Panc1 (cell line): ENCODE data around the gene TAS2R13. TPM values are rescaled to one million over a fixed set of nuclear protein-coding genes. Genes with fewer than 3 reads are reported as not detected.

Experiments used
- ATAC-seq: fragments of 200-7000 bp; cut with Tn5 transposase; 2 replicates; pipeline ENCODE4 v1.9.1; 2020; ENCODE audit warnings: mild to moderate bottlenecking, moderate library complexity
- BruUV-seq: library from RNA; stranded (reverse); fragments of 400-500 nt; replicated peaks from 2 replicates; lab custom pipeline; 2021; lab: Mats Ljungman, UMichigan
- CTCF ChIA-PET: fragments of 300-600 bp; sonication (Branson Sonifier 250); formaldehyde crosslinking; loops from one replicate; lab custom pipeline; 2022; ENCODE audit warnings: antibody characterized with exemption; lab: Charles Lee
- POLR2A ChIA-PET: fragments of 300-600 bp; sonication (Branson Sonifier 250); formaldehyde crosslinking; loops from one replicate; lab custom pipeline; 2022; ENCODE audit warnings: antibody characterized with exemption; lab: Charles Lee
- DNase-seq: peaks from one replicate; pipeline ENCODE4 v3.0.0-alpha.2; 2010; ENCODE audit warnings: low read depth, low spot score
- H3K27ac ChIP-seq: 2 replicates; pipeline ENCODE4 v1.5.1; 2011; ENCODE audit warnings: mild to moderate bottlenecking, low read length, inconsistent platforms
- H3K27me3 ChIP-seq: fragments of 200-500 bp; sonication (Bioruptor generic); 2 replicates; pipeline ENCODE4 v1.6.0; 2014; ENCODE audit warnings: low read length, inconsistent platforms; ENCODE audit not compliant: control insufficient read depth, insufficient read depth
- H3K36me3 ChIP-seq: fragments of 200-500 bp; sonication (Bioruptor generic); 2 replicates; pipeline ENCODE4 v1.5.1; 2014; ENCODE audit warnings: inconsistent platforms, mild to moderate bottlenecking, low read length, moderate library complexity; ENCODE audit not compliant: control insufficient read depth, insufficient read depth
- H3K4me1 ChIP-seq: 2 replicates; pipeline ENCODE4 v1.5.1; 2011; ENCODE audit warnings: inconsistent platforms, mild to moderate bottlenecking, low read length, moderate library complexity; ENCODE audit not compliant: control insufficient read depth, insufficient read depth
- H3K4me3 ChIP-seq, 2 experiments: 2 replicates each; pipeline ENCODE4 v1.5.1; 2011 to 2012; ENCODE audit warnings: low read depth in 2 of 2, low read length in 2 of 2, mild to moderate bottlenecking in 2 of 2, inconsistent platforms in 1 of 2, moderate library complexity in 1 of 2
- H3K9me3 ChIP-seq: fragments of 200-500 bp; sonication (Bioruptor generic); 2 replicates; pipeline ENCODE4 v1.5.1; 2014; ENCODE audit warnings: low read depth, mild to moderate bottlenecking, inconsistent platforms, low read length, moderate library complexity; ENCODE audit not compliant: control insufficient read depth, insufficient read depth
- POLR2AphosphoS5 ChIP-seq: IDR thresholded peaks from 2 replicates; pipeline ENCODE4 v1.6.1; 2012; ENCODE audit warnings: mild to moderate bottlenecking, low read depth, low read length, moderate library complexity
- SIN3A ChIP-seq: IDR thresholded peaks from 2 replicates; pipeline ENCODE4 v1.6.1; 2012; ENCODE audit warnings: low read depth, mild to moderate bottlenecking, low read length, moderate library complexity, borderline replicate concordance; ENCODE audit not compliant: insufficient read depth
- TCF7L2 ChIP-seq: IDR thresholded peaks from 2 replicates; pipeline ENCODE4 v1.6.1; 2011; ENCODE audit warnings: mild to moderate bottlenecking, low read depth, low read length, inconsistent platforms
- in situ Hi-C: cut with HindIII; loops from 2 replicates; pipeline ENCODE4 v1.10.0; 2016; ENCODE audit warnings: low sequenced_read_pairs, low pct_unique_long_range_greater_than_20kb
- intact Hi-C: fragments of 100-400 bp; cut with micrococcal nuclease; formaldehyde crosslinking; loops from one replicate; pipeline ENCODE4 v1.10.0; 2022; ENCODE audit not compliant: unreplicated experiment
- total RNA-seq: library from RNA; stranded (reverse); gene quantifications from one replicate; pipeline ENCODE4 v1.2.1, GENCODE V29; 2021; ENCODE audit not compliant: unreplicated experiment
- TF ChIP-seq, protein P1 (sequence below): fragments of 450-650 bp; IDR thresholded peaks from 2 replicates; pipeline ENCODE4 v1.5.1; 2017; ENCODE audit warnings: mild to moderate bottlenecking
- TF ChIP-seq, protein P2 (sequence below), 2 experiments: IDR thresholded peaks; 2 replicates each; pipeline ENCODE4 v1.6.1; 2011 to 2012; ENCODE audit warnings: low read depth in 2 of 2, control low read depth in 1 of 2, low read length in 1 of 2, mild to moderate bottlenecking in 1 of 2, moderate library complexity in 1 of 2; ENCODE audit not compliant: insufficient read depth in 1 of 2

The TAS2R13 gene
- total RNA-seq, 1 experiment from 2014 or later, result 0.39 TPM

DNA sequence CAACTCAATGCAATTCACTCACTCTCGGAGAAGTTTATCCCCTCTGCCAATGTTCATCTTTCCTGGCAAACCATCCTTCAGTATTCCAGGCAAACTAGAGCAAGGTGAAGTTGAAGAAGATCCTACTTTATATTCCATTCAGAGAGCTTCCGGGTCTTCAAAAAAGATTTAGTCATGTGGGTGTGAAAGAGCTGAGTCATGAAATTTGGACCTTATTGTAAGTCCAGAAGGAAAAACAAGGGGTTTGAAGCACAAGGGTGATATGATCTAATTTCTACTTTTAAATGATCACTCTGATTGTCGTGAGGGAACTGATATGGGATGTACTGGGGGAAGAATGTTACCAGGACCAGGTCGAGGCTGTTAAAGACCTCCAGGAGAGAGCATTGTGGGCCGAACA is 16.9 kb upstream of the TAS2R13 start:
- Histone ChIP-seq H3K36me3 (no peaks in the 10 kb centered on the region), H3K4me3 (no peak overlapping the region), H3K27me3 (no peaks in the 10 kb centered on the region), H3K27ac (no peak overlapping the region), H3K4me1 (no peaks in the 10 kb centered on the region), H3K9me3 (no peaks in the 10 kb centered on the region)
- POLR2A ChIA-PET, result no interaction called here
- no peak for TF ChIP-seq POLR2AphosphoS5
- TF ChIP-seq, protein P1, sequence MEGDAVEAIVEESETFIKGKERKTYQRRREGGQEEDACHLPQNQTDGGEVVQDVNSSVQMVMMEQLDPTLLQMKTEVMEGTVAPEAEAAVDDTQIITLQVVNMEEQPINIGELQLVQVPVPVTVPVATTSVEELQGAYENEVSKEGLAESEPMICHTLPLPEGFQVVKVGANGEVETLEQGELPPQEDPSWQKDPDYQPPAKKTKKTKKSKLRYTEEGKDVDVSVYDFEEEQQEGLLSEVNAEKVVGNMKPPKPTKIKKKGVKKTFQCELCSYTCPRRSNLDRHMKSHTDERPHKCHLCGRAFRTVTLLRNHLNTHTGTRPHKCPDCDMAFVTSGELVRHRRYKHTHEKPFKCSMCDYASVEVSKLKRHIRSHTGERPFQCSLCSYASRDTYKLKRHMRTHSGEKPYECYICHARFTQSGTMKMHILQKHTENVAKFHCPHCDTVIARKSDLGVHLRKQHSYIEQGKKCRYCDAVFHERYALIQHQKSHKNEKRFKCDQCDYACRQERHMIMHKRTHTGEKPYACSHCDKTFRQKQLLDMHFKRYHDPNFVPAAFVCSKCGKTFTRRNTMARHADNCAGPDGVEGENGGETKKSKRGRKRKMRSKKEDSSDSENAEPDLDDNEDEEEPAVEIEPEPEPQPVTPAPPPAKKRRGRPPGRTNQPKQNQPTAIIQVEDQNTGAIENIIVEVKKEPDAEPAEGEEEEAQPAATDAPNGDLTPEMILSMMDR, result no peak
- TF ChIP-seq TCF7L2, result no peak
- TF ChIP-seq SIN3A, result no peak
- TF ChIP-seq, protein P2, sequence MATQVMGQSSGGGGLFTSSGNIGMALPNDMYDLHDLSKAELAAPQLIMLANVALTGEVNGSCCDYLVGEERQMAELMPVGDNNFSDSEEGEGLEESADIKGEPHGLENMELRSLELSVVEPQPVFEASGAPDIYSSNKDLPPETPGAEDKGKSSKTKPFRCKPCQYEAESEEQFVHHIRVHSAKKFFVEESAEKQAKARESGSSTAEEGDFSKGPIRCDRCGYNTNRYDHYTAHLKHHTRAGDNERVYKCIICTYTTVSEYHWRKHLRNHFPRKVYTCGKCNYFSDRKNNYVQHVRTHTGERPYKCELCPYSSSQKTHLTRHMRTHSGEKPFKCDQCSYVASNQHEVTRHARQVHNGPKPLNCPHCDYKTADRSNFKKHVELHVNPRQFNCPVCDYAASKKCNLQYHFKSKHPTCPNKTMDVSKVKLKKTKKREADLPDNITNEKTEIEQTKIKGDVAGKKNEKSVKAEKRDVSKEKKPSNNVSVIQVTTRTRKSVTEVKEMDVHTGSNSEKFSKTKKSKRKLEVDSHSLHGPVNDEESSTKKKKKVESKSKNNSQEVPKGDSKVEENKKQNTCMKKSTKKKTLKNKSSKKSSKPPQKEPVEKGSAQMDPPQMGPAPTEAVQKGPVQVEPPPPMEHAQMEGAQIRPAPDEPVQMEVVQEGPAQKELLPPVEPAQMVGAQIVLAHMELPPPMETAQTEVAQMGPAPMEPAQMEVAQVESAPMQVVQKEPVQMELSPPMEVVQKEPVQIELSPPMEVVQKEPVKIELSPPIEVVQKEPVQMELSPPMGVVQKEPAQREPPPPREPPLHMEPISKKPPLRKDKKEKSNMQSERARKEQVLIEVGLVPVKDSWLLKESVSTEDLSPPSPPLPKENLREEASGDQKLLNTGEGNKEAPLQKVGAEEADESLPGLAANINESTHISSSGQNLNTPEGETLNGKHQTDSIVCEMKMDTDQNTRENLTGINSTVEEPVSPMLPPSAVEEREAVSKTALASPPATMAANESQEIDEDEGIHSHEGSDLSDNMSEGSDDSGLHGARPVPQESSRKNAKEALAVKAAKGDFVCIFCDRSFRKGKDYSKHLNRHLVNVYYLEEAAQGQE (IDR thresholded peaks at IDR 0.05; ENCODE audit: insufficient read depth in 1 of 2, low read depth in 2 of 2, low read length in 1 of 2), result no peak
- DNase-seq (no peak), ATAC-seq (no peak)
- no TSS peak for BruUV-seq
- CTCF ChIA-PET, result no interaction called here
- intact Hi-C loops, result no loop called here
- in situ Hi-C loops, result no loop called here

DNA sequence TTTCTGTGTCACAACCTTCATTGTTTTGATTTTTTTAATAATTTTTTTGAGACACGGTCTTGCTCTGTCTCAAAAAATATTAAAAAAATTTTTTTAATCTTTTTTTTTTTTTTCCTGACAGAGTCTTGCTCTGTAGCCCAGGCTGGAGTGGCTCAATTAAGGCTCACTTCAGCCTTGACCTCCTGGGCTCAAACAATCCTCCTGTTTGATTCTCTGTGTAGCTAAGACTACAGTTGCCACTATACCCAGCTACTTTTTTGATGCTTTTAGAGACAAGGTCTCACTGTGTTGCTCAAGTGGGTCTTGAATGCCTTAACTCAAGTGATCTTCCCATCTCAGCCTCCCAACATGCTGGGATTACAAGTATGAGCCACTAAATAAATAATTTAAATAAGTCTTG is 10.4 kb upstream of the TAS2R13 start:
- intact Hi-C loops, result no loop called here
- in situ Hi-C loops, result no loop called here
- no peak overlapping the region for H3K4me3 ChIP-seq
- no TSS peak for BruUV-seq
- ChIA-PET CTCF (no interaction called here), POLR2A (no interaction called here)
- H3K36me3 ChIP-seq, result no peaks in the 10 kb centered on the region
- ATAC-seq, result no peak
- H3K4me1 ChIP-seq, result no peaks in the 10 kb centered on the region
- H3K27me3 ChIP-seq, result no peaks in the 10 kb centered on the region
- no peaks in the 10 kb centered on the region for H3K9me3 ChIP-seq
- TF ChIP-seq, protein P2 (IDR thresholded peaks at IDR 0.05; ENCODE audit: insufficient read depth in 1 of 2, low read depth in 2 of 2, low read length in 1 of 2), result no peak
- TF ChIP-seq SIN3A (no peak), TCF7L2 (no peak)
- no peak for DNase-seq
- H3K27ac ChIP-seq, result no peak overlapping the region
